H1 (cell line): Measurements from ENCODE around the gene SPRYD3. TPM values are rescaled to one million over a fixed set of nuclear protein-coding genes. Genes with fewer than 3 reads are reported as not detected.
A peak's percentile ranks its signal among the peaks of the same experiment; 100 is the strongest.

Experiments
- CTCF ChIA-PET: fragments of 300-600 bp; sonication (Branson Sonifier 250); formaldehyde crosslinking; loops from one replicate; lab custom pipeline; 2021; ENCODE audit not compliant: partially characterized antibody; lab: Charles Lee
- POLR2A ChIA-PET: fragments of 300-600 bp; sonication (Branson Sonifier 250); formaldehyde crosslinking; loops from one replicate; lab custom pipeline; 2021; ENCODE audit warnings: inconsistent platforms; ENCODE audit not compliant: partially characterized antibody; lab: Charles Lee
- DNase-seq, 2 experiments: peaks; one replicate each; pipeline versions ENCODE4 v3.0.0 to v3.0.0-alpha.2; 2010 to 2022; ENCODE audit warnings: low spot score in 2 of 2, low read depth in 1 of 2, mixed read lengths in 1 of 2
- FAIRE-seq: peaks from 2 replicates; lab custom pipeline; 2011; peaks lifted over from hg19 to GRCh38; lab: Jason Lieb, UNC
- H2AFZ ChIP-seq: 2 replicates; pipeline ENCODE4 v1.8.1; 2012; ENCODE audit warnings: low read length, inconsistent platforms
- H2AK5ac ChIP-seq: 2 replicates; pipeline ENCODE4 v1.6.1; 2013; ENCODE audit warnings: low read depth, low read length
- H2BK120ac ChIP-seq: replicated peaks from 2 replicates; pipeline ENCODE3; 2013; ENCODE audit warnings: low read depth, low read length, inconsistent platforms
- H2BK12ac ChIP-seq: 2 replicates; pipeline ENCODE4 v1.6.1; 2013; ENCODE audit warnings: low read depth, low read length
- H2BK15ac ChIP-seq: 2 replicates; pipeline ENCODE4 v1.6.1; 2013; ENCODE audit warnings: low read length
- H2BK20ac ChIP-seq: 2 replicates; pipeline ENCODE4 v1.6.1; 2013; ENCODE audit warnings: low read length
- H2BK5ac ChIP-seq: 2 replicates; pipeline ENCODE4 v1.6.1; 2013; ENCODE audit warnings: low read depth, low read length
- H3K14ac ChIP-seq: 2 replicates; pipeline ENCODE4 v1.6.1; 2013; ENCODE audit warnings: inconsistent platforms; ENCODE audit not compliant: insufficient read length
- H3K18ac ChIP-seq: 2 replicates; pipeline ENCODE4 v1.6.1; 2013; ENCODE audit warnings: low read length; ENCODE audit errors: extremely low read depth
- H3K23ac ChIP-seq: 2 replicates; pipeline ENCODE4 v1.6.1; 2013; ENCODE audit warnings: inconsistent platforms; ENCODE audit not compliant: insufficient read length
- H3K23me2 ChIP-seq: 2 replicates; pipeline ENCODE4 v1.6.1; 2013; ENCODE audit warnings: low read depth, low read length
- H3K27ac ChIP-seq: 2 replicates; pipeline ENCODE4 v1.6.1; 2011; ENCODE audit warnings: low read depth, low read length, inconsistent platforms
- H3K27me3 ChIP-seq, 4 experiments: replicated peaks in 1 of 4; 1 replicate in 1 of 4; 2 replicates in 3 of 4; pipeline versions ENCODE4 v1.6.1 to v1.8.1; 2011 to 2013; ENCODE audit warnings: low read length in 3 of 4, mild to moderate bottlenecking in 3 of 4, inconsistent platforms in 2 of 4, mixed read lengths in 2 of 4, moderate library complexity in 1 of 4; ENCODE audit not compliant: control insufficient read depth in 3 of 4, insufficient read depth in 3 of 4; ENCODE audit errors: extremely low read depth in 1 of 4
- H3K36me3 ChIP-seq, 4 experiments: 2 replicates each; pipeline versions ENCODE4 v1.6.1 to v1.8.1; 2011 to 2013; ENCODE audit warnings: mild to moderate bottlenecking in 4 of 4, low read length in 3 of 4, moderate library complexity in 2 of 4, control low read depth in 1 of 4, inconsistent platforms in 1 of 4; ENCODE audit not compliant: insufficient read depth in 4 of 4, control insufficient read depth in 2 of 4
- H3K4ac ChIP-seq: replicated peaks from 2 replicates; pipeline ENCODE3; 2013; ENCODE audit warnings: low read length, low read depth, mixed read lengths, inconsistent platforms; ENCODE audit not compliant: insufficient read length
- H3K4me1 ChIP-seq, 4 experiments: replicated peaks in 1 of 4; 1 replicate in 1 of 4; 2 replicates in 3 of 4; pipeline versions ENCODE4 v1.6.1 to v1.8.1; 2011 to 2013; ENCODE audit warnings: low read length in 3 of 4, inconsistent platforms in 2 of 4, mixed read lengths in 1 of 4; ENCODE audit not compliant: insufficient read depth in 4 of 4, control insufficient read depth in 3 of 4
- H3K4me2 ChIP-seq, 2 experiments: 2 replicates each; pipeline versions ENCODE4 v1.6.1 to v1.8.1; 2011 to 2013; ENCODE audit warnings: low read depth in 2 of 2, low read length in 2 of 2, control low read depth in 1 of 2, inconsistent platforms in 1 of 2, mild to moderate bottlenecking in 1 of 2; ENCODE audit not compliant: insufficient read depth in 1 of 2
- H3K4me3 ChIP-seq, 4 experiments: fragments of 200-600, 300-600 bp in 1 of 4; sonication (generic), shearing (Covaris generic), sonication (Bioruptor Twin) in 1 of 4; 2 replicates each; pipeline versions ENCODE4 v1.5.1 to v1.8.1; 2011 to 2016; ENCODE audit warnings: low read length in 4 of 4, low read depth in 3 of 4, control low read depth in 2 of 4, inconsistent platforms in 2 of 4, mild to moderate bottlenecking in 2 of 4, mixed read lengths in 1 of 4, moderate library complexity in 1 of 4; ENCODE audit not compliant: insufficient read depth in 2 of 4; ENCODE audit errors: extremely low read depth in 1 of 4
- H3K56ac ChIP-seq: replicated peaks from 2 replicates; pipeline ENCODE3; 2013; ENCODE audit warnings: low read depth, mild to moderate bottlenecking, mixed read lengths, low read length, inconsistent platforms; ENCODE audit not compliant: insufficient read length
- H3K79me1 ChIP-seq: 2 replicates; pipeline ENCODE4 v1.6.1; 2013; ENCODE audit warnings: low read depth, low read length, control low read depth
- H3K79me2 ChIP-seq, 2 experiments: 2 replicates each; pipeline versions ENCODE4 v1.6.1 to v1.8.1; 2012 to 2013; ENCODE audit warnings: low read length in 2 of 2, mild to moderate bottlenecking in 2 of 2, inconsistent platforms in 1 of 2; ENCODE audit not compliant: insufficient read depth in 2 of 2, control insufficient read depth in 1 of 2
- H3K9ac ChIP-seq, 4 experiments: replicated peaks in 1 of 4; 1 replicate in 1 of 4; 2 replicates in 3 of 4; pipeline versions ENCODE4 v1.6.1 to v1.8.1; 2011 to 2013; ENCODE audit warnings: low read depth in 3 of 4, low read length in 3 of 4, control low read depth in 2 of 4, mild to moderate bottlenecking in 2 of 4, moderate library complexity in 2 of 4, inconsistent platforms in 1 of 4; ENCODE audit errors: extremely low read depth in 1 of 4
- H3K9me3 ChIP-seq, 2 experiments: 2 replicates each; pipeline versions ENCODE4 v1.6.1 to v1.8.1; 2012 to 2013; ENCODE audit warnings: mild to moderate bottlenecking in 2 of 2, moderate library complexity in 2 of 2, control low read depth in 1 of 2, inconsistent platforms in 1 of 2, low read depth in 1 of 2, low read length in 1 of 2, mixed read lengths in 1 of 2; ENCODE audit not compliant: insufficient read depth in 2 of 2
- H4K20me1 ChIP-seq, 2 experiments: replicated peaks in 1 of 2; 2 replicates each; pipeline versions ENCODE3 to v1.8.1; 2011 to 2013; ENCODE audit warnings: inconsistent platforms in 2 of 2, low read length in 2 of 2, mild to moderate bottlenecking in 1 of 2; ENCODE audit not compliant: insufficient read depth in 2 of 2, control insufficient read depth in 1 of 2
- H4K5ac ChIP-seq: 2 replicates; pipeline ENCODE4 v1.6.1; 2013; ENCODE audit warnings: low read length, low read depth, mixed read lengths, inconsistent platforms; ENCODE audit not compliant: insufficient read length
- H4K8ac ChIP-seq: 2 replicates; pipeline ENCODE4 v1.8.0; 2013; ENCODE audit warnings: mild to moderate bottlenecking, moderate library complexity, low read length, inconsistent platforms; ENCODE audit not compliant: insufficient read depth; ENCODE audit errors: extremely low read depth
- H4K91ac ChIP-seq: replicated peaks from 2 replicates; pipeline ENCODE3; 2013; ENCODE audit warnings: low read length, mixed read lengths, inconsistent platforms; ENCODE audit not compliant: insufficient read length
- BACH1 ChIP-seq: IDR thresholded peaks from 2 replicates; pipeline ENCODE4 v1.6.1; 2012; ENCODE audit warnings: low read length, improper control_type of control experiment
- BCL11A ChIP-seq, 2 experiments: IDR thresholded peaks; one replicate each; pipeline ENCODE4 v1.6.1; 2011; ENCODE audit warnings: low read depth in 2 of 2, low read length in 2 of 2, mild to moderate bottlenecking in 2 of 2
- GTF2F1 ChIP-seq: IDR thresholded peaks from 2 replicates; pipeline ENCODE4 v1.6.1; 2012; ENCODE audit warnings: low read depth, low read length, improper control_type of control experiment, borderline replicate concordance
- JUN ChIP-seq: IDR thresholded peaks from 2 replicates; pipeline ENCODE4 v1.6.1; 2011; ENCODE audit warnings: low read depth, mild to moderate bottlenecking, improper control_type of control experiment, low read length
- JUND ChIP-seq: IDR thresholded peaks from 2 replicates; pipeline ENCODE4 v1.6.1; 2011; ENCODE audit warnings: mild to moderate bottlenecking, improper control_type of control experiment, low read length
- POLR2AphosphoS5 ChIP-seq: IDR thresholded peaks from 2 replicates; pipeline ENCODE4 v1.6.1; 2011; ENCODE audit warnings: low read depth, low read length
- SP4 ChIP-seq: IDR thresholded peaks from 2 replicates; pipeline ENCODE4 v1.6.1; 2012; ENCODE audit warnings: low read length, inconsistent platforms
- SRF ChIP-seq: IDR thresholded peaks from 2 replicates; pipeline ENCODE4 v1.6.1; 2011; ENCODE audit warnings: mild to moderate bottlenecking, low read depth, low read length, moderate library complexity
- SUZ12 ChIP-seq: fragments of 200-600 bp; sonication (generic); IDR thresholded peaks from 2 replicates; pipeline ENCODE4 v1.6.1; 2012; ENCODE audit warnings: mild to moderate bottlenecking, inconsistent platforms, low read length, moderate library complexity, mixed read lengths
- TAF1 ChIP-seq: IDR thresholded peaks from 2 replicates; pipeline ENCODE4 v1.6.1; 2011; ENCODE audit warnings: mild to moderate bottlenecking, low read depth, low read length
- YY1 ChIP-seq: IDR thresholded peaks from 2 replicates; pipeline ENCODE4 v1.6.1; 2011; ENCODE audit warnings: low read depth, mild to moderate bottlenecking, low read length
- ZNF274 ChIP-seq: IDR thresholded peaks from 2 replicates; pipeline ENCODE4 v1.7.0; 2012; ENCODE audit warnings: low read length, borderline replicate concordance; ENCODE audit errors: extremely low read depth
- WGBS, 2 experiments: shearing (Covaris generic) in 1 of 2; methylation state at CpG; one replicate each; pipeline versions ENCODE4 v1.1.6 to v1.1.7; 2013 to 2015; ENCODE audit warnings: low lambda C conversion rate in 2 of 2, mixed read lengths in 2 of 2, inconsistent platforms in 1 of 2, low coverage in 1 of 2, missing lambda C conversion rate in 1 of 2; ENCODE audit not compliant: insufficient replicate concordance in 2 of 2, insufficient coverage in 1 of 2, insufficient read length in 1 of 2; ENCODE audit errors: extremely low coverage in 1 of 2, missing lambda C conversion rate in 1 of 2; 5-methylcytosine and 5-hydroxymethylcytosine counted together
- polyA plus RNA-seq, 7 experiments: library from polyadenylated mRNA; depleted of rRNA in 3 of 7; stranded (reverse) in 5 of 7; unstranded in 2 of 7; fragments of >200 nt in 5 of 7; fragments of 200-250 nt in 2 of 7; gene quantifications; 1 replicate in 5 of 7; 2 replicates in 1 of 7; 4 replicates in 1 of 7; pipeline versions ENCODE4 v1.2.1 to v1.2.3, GENCODE V29; 2011 to 2013; ENCODE audit warnings: missing spikeins in 2 of 7, mixed read lengths in 2 of 7
- total RNA-seq: library from RNA; stranded (reverse); fragmentation: NEBNext Ultra II Directional; extraction: Animal tissue kit (Norgen Biotek cat#: 25700); gene quantifications from 2 replicates; pipeline ENCODE4 v1.2.1, GENCODE V29; 2021

SPRYD3 gene
- total and polyA plus RNA-seq, 2 of the 8 experiments (the other 6 are each of a cell fraction or from before 2014, with no cell fraction given): 6.8 to 8.0 TPM

- H3K23me2 ChIP-seq: 0 out of 2 replicates have a peak, but pooled peaks cover 3% of the 10 kb centered on the region
- H3K23ac ChIP-seq: no peak overlapping the region
- H4K91ac ChIP-seq: no peak overlapping the region
- no peak overlapping the region for H3K18ac ChIP-seq
- ChIA-PET CTCF (interaction anchor here (1.2 to 2.3 kb wide), 3 partner anchors 12 to 55 kb away, joined by 3 to 7 read pairs (median 4); no protein-coding TSS in a partner anchor), POLR2A (interaction anchor here (0.7 kb wide), 1 partner anchor 58 kb away, joined by 4 read pairs; no protein-coding TSS in a partner anchor)
- H4K8ac ChIP-seq: no peak overlapping the region
- no peak overlapping the region for H2AK5ac ChIP-seq
- H2BK15ac ChIP-seq: no peak overlapping the region
- H3K27me3 ChIP-seq: no peaks in the 10 kb centered on the region
- no peaks in the 10 kb centered on the region for H4K20me1 ChIP-seq
- H3K4ac ChIP-seq: no peak overlapping the region
- H3K56ac ChIP-seq: no peak overlapping the region
- H3K36me3 ChIP-seq: no peaks in the 10 kb centered on the region
- no peaks in the 10 kb centered on the region for H3K9me3 ChIP-seq
- H3K4me2 ChIP-seq: no peak overlapping the region
- H4K5ac ChIP-seq: no peak overlapping the region
- no peak overlapping the region for H3K27ac ChIP-seq
- WGBS, 2 experiments: 93% methylated on average over 12 of the region's 12 CpGs; no CpG with 5 or more reads in 1 of the 2 experiments
- peaks cover 0 to 2% (median 0%) of the 10 kb centered on the region in 4 experiments; a peak in 2 of 7 replicates for H3K4me1 ChIP-seq
- H2BK20ac ChIP-seq: no peak overlapping the region
- no peak overlapping the region for H3K4me3 ChIP-seq
- H2BK120ac ChIP-seq: no peak overlapping the region
- no peak overlapping the region for H2BK5ac ChIP-seq
- no peak overlapping the region for H3K14ac ChIP-seq
- no peak overlapping the region; the same call in 1 of the 2 replicates for H2BK12ac ChIP-seq
- FAIRE-seq (no peak), DNase-seq (peak in 1 of 2 experiments; percentile 38)
- no peak overlapping the region for H3K9ac ChIP-seq
- H2AFZ ChIP-seq: no peak overlapping the region; the same call in 1 of the 2 replicates
- H3K79me1 ChIP-seq: no peaks in the 10 kb centered on the region
- H3K79me2 ChIP-seq: no peaks in the 10 kb centered on the region
- no peak for TF ChIP-seq GTF2F1
- TF ChIP-seq BCL11A (IDR thresholded peaks at IDR 0.05; ENCODE audit: low read depth in 2 of 2, low read length in 2 of 2): no peak
- no peak for TF ChIP-seq JUND
- no peak for TF ChIP-seq SRF
- TF ChIP-seq POLR2AphosphoS5: no peak
- TF ChIP-seq ZNF274: no peak
- TF ChIP-seq JUN: no peak
- no peak for TF ChIP-seq TAF1
- no peak for TF ChIP-seq SP4
- TF ChIP-seq YY1: no peak
- TF ChIP-seq BACH1: no peak
- TF ChIP-seq SUZ12: no peak
These were observed 41.7 kb upstream of the SPRYD3 start for GRCh38 chr12:53120685-53121525.
